Mesothelial cell of epicardium (in vitro differentiated cells): Measurements from ENCODE around the gene FAM72A. TPM values are rescaled to one million over a fixed set of nuclear protein-coding genes. Genes with fewer than 3 reads are reported as not detected.
"Not testable (repeated sequence)": the region's sequence is repeated elsewhere in the genome, so short reads cannot be mapped to it uniquely, and the experiment has no call there.

Source experiments
- DNase-seq, 2 experiments: peaks; one replicate each; pipeline ENCODE4 v3.0.0; 2021; ENCODE audit warnings: low spot score in 2 of 2; ENCODE audit not compliant: unreplicated experiment in 2 of 2
- H3K27ac Mint-ChIP-seq: 2 replicates; pipeline ENCODE4 v1.8.0; 2021; ENCODE audit warnings: mixed read lengths
- H3K27me3 Mint-ChIP-seq: 2 replicates; pipeline ENCODE4 v1.8.0; 2021; ENCODE audit warnings: low read depth, mixed read lengths
- H3K36me3 Mint-ChIP-seq: 2 replicates; pipeline ENCODE4 v1.8.0; 2021; ENCODE audit warnings: mixed read lengths
- H3K4me1 Mint-ChIP-seq: 2 replicates; pipeline ENCODE4 v1.8.0; 2021; ENCODE audit warnings: mixed read lengths
- H3K4me3 Mint-ChIP-seq: 2 replicates; pipeline ENCODE4 v1.8.0; 2021; ENCODE audit warnings: mild to moderate bottlenecking, moderate library complexity, mixed read lengths
- H3K9me3 Mint-ChIP-seq: 2 replicates; pipeline ENCODE4 v1.8.0; 2021; ENCODE audit warnings: mixed read lengths
- total RNA-seq: library from RNA; stranded (reverse); gene quantifications from 3 replicates; pipeline ENCODE4 v1.2.1, GENCODE V29; 2021
- TF ChIP-seq, protein P1 (sequence below): fragments of 200-600 bp; sonication (generic); IDR thresholded peaks from one replicate; pipeline ENCODE4 v1.5.0; 2021; ENCODE audit warnings: antibody characterized with exemption; ENCODE audit not compliant: unreplicated experiment

Gene FAM72A
- total RNA-seq, 1 donor from 2014 or later: 2.0 TPM

DNA sequence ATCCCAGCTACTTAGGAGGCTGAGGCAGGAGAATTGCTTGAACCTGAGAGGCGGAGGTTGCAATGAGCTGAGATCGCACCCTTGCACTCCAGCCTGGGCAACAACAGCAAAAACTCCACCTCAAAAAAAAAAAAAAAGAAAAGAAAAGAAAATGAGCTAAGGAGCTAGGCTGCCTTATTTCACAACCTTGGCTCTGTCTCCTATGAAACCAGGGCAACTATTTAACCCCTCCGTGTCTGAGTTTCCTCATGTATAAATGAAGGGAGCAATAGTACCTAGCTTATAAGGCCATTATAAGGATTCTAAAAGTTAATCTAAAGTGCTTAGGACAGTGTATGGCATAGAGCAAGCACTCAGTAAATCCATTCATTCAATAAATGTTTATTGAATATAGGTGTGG, 32.8 kb downstream of the FAM72A start:
- not testable (repeated sequence) for H3K4me3 Mint-ChIP-seq, H3K9me3 Mint-ChIP-seq, H3K36me3 Mint-ChIP-seq, H3K4me1 Mint-ChIP-seq, H3K27ac Mint-ChIP-seq, H3K27me3 Mint-ChIP-seq, DNase-seq

DNA sequence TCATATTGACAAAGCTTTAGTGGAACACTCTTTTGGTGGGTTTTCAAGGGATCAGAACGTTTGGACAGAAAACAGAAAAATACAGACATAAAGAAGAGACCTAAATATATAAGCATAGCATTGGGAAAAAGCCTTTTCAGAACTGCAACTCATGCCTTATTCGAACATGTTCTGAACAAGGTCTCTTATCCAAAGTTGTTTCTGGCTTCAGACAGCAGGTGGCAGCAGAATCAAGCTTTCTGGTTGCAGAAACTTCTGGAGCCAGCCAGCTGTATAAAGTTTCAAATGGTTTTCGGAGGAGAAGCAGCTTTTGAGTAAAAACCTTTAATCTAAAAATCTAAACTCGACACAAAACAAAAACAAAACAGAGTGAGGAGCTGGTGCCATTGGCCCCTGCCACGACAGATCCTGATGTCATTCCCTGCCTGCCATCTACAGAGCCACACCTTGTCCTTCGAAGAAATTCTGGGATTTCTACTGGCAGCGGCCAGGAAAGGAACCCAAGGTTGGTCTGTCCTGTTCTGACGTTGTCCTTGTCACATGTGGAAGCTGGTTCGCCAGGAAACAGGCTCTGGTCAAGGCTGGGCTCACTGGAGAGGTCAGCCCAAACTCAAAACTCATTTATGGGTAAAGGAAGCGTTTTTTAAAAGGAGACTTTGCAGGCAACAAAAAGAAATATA, 35.1 kb downstream of the FAM72A start:
- H3K9me3 Mint-ChIP-seq, H3K36me3 Mint-ChIP-seq, H3K27ac Mint-ChIP-seq, H3K27me3 Mint-ChIP-seq, H3K4me1 Mint-ChIP-seq, DNase-seq, H3K4me3 Mint-ChIP-seq: not testable (repeated sequence)

DNA sequence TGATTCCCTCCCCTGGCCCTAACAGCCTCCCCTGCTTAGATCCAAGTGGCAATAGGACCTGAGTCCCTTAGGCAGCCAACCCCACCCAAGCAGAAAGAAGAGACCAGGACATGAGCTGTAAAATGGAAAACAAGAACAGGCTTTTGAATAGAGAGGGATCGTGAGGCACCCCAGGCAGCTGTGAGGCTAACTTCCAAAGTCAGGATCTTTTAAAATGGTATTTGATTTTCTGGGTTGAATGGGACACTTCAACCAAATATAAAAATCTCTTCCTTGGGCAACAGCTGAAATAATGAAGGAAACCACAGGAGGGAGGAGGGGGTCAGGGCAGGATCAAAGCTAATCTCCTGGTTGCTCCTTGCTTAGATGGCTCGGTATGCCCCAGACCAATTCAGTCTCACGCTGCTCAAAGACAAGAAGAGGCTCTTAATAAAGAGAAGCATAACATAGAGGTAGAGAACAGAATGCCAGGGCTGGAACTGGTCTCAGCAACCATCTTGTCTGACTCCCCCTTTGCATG, 56.8 kb downstream of the FAM72A start:
- peaks cover 12% of the 10 kb centered on the region for H3K9me3 Mint-ChIP-seq
- no peaks in the 10 kb centered on the region for H3K36me3 Mint-ChIP-seq
- H3K27ac Mint-ChIP-seq: no peak overlapping the region
- DNase-seq: no peak
- peaks cover 18% of the 10 kb centered on the region for H3K27me3 Mint-ChIP-seq
- peaks cover 8% of the 10 kb centered on the region for H3K4me1 Mint-ChIP-seq
- no peak overlapping the region for H3K4me3 Mint-ChIP-seq
- TF ChIP-seq, protein P1, sequence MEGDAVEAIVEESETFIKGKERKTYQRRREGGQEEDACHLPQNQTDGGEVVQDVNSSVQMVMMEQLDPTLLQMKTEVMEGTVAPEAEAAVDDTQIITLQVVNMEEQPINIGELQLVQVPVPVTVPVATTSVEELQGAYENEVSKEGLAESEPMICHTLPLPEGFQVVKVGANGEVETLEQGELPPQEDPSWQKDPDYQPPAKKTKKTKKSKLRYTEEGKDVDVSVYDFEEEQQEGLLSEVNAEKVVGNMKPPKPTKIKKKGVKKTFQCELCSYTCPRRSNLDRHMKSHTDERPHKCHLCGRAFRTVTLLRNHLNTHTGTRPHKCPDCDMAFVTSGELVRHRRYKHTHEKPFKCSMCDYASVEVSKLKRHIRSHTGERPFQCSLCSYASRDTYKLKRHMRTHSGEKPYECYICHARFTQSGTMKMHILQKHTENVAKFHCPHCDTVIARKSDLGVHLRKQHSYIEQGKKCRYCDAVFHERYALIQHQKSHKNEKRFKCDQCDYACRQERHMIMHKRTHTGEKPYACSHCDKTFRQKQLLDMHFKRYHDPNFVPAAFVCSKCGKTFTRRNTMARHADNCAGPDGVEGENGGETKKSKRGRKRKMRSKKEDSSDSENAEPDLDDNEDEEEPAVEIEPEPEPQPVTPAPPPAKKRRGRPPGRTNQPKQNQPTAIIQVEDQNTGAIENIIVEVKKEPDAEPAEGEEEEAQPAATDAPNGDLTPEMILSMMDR: no peak

DNA sequence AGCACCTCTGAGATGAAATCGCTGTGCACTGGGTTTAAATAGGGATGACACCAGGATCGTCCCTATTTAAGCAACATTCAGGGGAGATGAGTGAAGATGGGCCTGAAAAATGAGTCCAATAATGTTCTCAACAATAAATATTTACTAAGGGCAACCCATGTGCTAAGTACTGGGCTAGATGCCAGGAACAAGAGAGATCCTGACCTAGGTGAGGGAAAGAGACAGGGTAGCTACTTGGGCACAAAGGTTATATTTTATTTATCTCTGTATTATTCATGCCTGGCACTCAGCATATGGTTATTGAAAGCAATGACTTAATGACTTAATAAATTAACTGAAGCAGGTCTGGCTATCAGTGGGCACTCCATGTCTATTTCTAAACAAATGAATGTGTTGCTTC, 58.0 kb downstream of the FAM72A start:
- Mint-ChIP-seq H3K9me3 (peaks cover 8% of the 10 kb centered on the region), H3K27ac (no peak overlapping the region), H3K4me3 (no peak overlapping the region), H3K27me3 (peaks cover 24% of the 10 kb centered on the region), H3K4me1 (peaks cover 8% of the 10 kb centered on the region), H3K36me3 (no peaks in the 10 kb centered on the region)
- no peak for DNase-seq
- TF ChIP-seq, protein P1: no peak

DNA sequence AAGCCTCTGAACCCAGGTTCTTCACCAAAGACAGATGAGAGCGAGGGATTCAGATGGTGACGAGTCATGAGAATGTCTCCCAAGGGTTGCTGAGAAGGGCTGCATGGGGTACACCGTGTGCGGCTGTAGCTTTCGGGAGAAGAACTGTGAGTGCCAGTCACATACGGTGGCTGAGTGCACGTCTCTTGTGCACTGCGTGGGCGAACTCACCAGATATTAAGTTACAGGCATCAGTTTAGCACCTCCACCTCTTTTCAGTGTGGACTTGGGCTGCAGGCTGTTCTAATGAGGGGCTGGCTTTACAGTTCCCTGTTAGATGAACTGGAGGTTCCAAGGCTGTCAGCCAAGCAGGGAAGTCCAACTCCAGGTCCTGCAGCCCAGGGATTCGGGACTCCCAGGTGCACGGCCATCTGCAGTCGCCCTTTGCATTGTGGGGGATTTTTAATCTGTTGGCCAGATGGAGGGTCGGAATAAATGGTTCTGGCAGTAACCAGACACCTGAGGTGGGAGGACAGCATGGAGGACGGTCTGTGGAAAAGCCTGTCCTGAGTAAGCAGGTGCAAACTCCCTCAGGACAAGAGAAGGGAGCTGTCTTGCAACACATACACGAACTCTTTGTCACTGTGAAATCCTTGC, 59.0 kb downstream of the FAM72A start:
- peaks cover 8% of the 10 kb centered on the region for H3K4me1 Mint-ChIP-seq
- H3K9me3 Mint-ChIP-seq: peaks cover 6% of the 10 kb centered on the region
- H3K36me3 Mint-ChIP-seq: no peaks in the 10 kb centered on the region
- DNase-seq: no peak
- H3K27ac Mint-ChIP-seq: no peak overlapping the region
- TF ChIP-seq, protein P1: no peak
- H3K27me3 Mint-ChIP-seq: peaks cover 29% of the 10 kb centered on the region
- H3K4me3 Mint-ChIP-seq: no peak overlapping the region

DNA sequence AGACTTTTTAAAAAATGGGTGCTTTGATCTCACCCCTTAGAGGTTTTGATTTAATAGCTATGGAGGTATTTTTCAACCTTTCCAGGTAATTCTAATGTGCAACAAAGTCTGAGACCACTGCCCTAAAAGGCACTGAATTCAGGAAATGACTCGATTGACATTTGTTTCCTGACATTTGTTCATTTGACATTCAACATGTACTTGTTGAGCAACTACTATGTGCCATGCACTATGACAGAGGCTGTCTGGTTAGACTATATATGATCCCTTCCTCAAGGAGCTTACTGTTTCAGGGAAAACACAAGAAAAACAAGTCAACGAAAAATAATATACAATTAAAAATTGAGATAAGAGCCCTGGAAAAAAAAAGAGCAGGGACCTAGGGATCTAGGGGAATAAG, 59.9 kb downstream of the FAM72A start:
- Mint-ChIP-seq H3K4me3 (no peak overlapping the region), H3K9me3 (no peaks in the 10 kb centered on the region), H3K27me3 (peaks cover 35% of the 10 kb centered on the region), H3K27ac (no peak overlapping the region), H3K36me3 (no peaks in the 10 kb centered on the region), H3K4me1 (peaks cover 8% of the 10 kb centered on the region)
- DNase-seq: no peak
- TF ChIP-seq, protein P1: no peak
